ENCODE measurements around the gene TPD52L2.
"Not testable (repeated sequence)": the region's sequence is repeated elsewhere in the genome, so short reads cannot be mapped to it uniquely, and the experiment has no call there.

The TPD52L2 gene

DNA sequence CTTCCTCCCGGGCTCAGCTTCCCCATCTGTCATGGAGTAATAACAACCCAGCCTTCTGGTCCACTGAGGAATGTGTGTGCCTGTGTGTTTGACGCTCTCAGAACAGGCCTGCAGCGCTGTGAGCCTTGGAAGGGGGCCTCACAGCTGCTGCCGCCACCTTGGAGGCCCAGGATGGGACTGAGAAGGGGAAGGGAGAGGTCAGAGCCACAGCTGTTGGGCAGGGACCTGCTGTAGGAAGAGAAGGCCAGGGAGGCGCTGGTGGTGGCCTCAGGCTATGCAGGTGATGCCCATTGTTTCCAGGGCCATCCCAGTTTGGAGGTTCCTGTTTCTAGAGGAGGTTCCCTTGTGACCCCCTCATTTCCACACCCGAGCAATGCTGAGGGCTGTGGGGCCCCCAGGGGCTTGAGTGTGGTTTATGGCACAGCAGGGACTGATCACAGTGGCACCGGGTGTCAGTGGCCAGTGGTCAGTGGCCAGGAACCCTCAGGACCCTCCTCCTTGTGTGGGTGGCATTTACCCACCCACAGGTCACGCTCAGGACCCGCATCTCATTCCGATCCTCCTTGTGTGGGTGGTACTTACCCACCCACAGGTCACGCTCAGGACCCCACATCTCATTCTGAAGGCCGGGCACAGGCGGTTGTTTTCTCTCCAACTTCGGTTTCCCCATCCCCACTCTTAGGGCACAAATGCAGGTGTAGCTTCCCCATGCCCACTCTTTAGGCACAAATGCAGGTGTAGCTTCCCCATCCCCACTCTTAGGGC is 14.0 kb downstream of the TPD52L2 start:
- no peak for DNase-seq (ENCODE audit: low read depth in 4 of 4, low spot score in 1 of 4)

DNA sequence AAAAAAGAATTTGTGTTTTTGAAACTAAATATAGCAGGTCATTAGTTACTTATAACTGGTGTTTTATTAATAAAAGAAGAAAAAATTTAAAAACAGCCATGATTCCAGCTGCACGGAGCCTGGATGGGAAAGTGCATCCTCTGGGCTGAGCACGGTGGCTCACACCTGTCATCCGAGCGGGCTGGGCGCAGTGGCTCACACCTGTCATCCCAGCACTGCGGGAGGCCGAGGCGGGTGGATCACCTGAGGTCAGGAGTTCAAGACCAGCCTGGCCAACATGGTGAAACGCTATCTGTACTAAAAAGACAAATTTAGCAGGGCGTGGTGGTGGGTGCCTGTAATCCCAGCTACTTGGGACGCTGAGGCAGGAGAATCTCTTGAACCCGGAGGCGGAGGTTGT is 15.8 kb downstream of the TPD52L2 start:
- not testable (repeated sequence) for DNase-seq (ENCODE audit: low read depth in 4 of 4, low spot score in 1 of 4)

DNA sequence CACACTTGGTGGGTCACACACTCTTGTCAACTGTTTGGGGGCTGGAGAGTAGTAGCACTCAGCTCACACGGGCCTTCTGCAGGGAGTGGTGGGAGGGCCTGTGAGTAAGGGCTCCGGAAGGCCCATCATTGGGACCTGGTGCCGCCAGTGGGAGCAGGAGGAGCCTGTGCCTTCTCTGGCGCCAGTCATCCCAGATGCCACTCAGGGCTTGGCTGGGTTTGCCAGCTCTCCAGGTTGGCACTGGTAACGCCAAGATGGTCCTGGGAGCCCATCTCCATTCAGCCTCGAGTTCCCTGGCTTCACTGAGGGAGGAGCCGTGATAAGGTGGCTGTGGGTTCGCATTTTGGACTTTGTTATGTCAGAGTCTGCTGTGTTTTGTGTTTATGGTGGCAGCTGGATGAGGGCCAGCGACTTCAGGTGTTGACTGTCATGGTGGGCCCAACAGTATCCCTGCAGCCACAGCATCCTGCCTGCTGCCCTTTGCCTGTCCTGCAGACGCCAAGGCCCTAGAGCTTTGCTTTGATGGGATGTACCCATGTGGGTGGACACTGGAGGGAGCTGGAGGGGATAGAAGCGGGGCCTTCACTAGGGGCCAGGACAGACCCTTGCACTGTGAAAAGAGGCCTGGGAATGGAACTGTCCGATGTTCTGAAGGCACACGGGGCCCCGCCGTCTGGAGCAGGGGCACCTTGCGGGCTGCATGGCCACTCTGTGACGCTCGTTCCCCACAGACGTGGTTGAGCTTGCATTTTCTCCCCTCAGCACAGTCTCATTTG is 16.6 kb downstream of the TPD52L2 start:
- DNase-seq (ENCODE audit: low read depth in 4 of 4, low spot score in 1 of 4), result no peak

DNA sequence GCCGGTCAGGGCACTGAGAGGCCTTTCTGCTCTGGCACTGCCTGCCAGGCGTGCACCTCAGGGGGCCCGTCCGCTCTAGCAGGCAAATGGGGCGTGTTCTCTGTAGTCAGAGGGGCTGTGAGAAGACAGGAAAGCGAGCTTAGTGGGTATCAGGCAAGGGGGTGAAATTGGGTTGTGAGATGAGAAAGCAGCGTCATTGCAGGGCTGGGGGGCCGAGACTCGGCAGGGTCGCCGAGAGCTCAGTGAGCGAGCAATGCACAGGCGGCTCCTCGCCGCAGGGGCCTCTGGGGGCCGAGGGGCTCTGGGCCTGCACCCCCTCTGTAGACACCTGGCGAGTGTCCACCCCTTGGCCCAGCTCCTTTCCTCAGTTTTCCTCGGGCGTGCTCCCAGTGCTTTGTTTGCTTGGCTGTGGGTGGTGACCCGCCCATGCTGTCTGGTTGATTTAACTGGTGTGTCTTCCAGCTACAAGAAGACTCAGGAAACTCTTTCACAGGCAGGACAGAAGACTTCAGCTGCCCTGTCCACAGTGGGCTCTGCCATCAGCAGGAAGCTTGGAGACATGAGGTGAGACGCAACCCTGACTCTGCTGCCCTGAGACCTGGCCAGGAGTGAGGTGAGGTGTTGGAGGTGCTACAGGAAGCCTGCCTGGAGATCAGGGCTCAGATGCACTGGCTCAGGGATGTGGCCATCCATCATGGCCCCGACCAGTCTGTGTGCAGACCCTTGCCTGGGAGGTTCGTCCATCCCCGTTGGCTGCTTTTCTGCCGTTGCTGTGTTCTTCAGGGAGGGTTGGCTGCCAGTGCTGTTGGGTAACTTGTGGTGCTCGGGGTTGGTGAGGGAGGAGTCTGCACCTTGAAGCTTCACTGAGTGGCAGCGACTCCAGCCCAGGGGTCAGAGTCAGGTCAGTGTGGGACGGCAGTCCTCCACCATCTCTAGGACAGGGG is 17.5 kb downstream of the TPD52L2 start:
- no peak for DNase-seq (ENCODE audit: low read depth in 4 of 4, low spot score in 1 of 4)

DNA sequence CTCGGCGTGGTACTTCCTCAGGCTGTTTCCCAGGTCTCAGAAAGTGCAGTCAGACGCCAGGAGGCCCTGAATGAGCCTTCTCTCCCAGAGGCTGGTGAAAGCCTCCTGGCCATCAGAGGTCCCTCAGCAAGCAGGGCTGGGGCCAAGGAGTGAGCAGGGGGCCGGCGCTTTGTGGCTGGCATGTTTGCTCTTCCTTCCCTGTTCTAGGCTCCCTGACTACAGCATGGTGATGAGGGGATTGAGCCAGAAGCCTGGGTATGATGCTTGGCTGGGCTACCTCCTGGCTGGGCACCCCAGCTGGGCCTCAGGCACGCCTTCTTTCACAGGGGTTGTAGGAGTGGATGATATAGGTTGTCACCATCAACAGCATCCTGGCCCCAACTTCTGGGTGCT is 18.1 kb downstream of the TPD52L2 start:
- DNase-seq (ENCODE audit: low read depth in 4 of 4, low spot score in 1 of 4), result no peak

DNA sequence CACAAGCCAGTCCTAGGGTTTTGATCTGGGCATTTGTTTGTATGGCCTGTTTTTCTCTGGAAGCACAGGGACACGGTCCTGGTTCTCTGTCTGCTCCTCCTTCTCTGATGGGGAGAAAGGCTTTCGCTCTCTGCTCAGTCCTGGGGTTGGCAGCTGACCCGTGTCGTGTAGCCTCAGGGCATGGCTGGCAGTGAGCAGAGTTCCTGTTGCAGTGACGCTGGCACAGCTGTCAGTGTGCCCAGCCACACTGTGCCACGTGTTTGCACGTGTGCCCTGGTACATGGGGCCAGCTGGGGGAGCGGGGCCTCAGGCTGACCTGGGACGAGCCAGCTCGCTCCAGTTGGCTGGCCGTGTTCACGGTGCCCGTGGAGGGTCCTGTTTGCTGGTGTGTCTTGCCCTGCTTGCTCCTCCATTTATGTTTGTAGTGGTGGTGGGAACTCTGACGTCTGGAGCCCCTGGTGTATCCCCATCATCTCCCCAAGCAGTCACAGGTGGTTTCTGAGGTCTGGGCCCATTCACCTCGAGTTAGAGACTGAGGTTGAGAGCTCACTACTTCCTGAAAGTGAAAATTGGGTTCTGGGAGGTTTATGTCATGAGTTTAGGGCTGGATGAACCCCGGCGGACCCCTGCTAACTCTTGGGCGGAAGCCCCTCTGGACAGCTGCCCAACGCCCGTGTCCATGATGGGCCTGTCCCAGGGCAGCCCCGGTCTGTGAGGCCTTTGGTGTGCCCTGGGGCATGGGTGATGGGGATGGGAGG is 19.6 kb downstream of the TPD52L2 start:
- no peak for DNase-seq (ENCODE audit: low read depth in 4 of 4, low spot score in 1 of 4)

DNA sequence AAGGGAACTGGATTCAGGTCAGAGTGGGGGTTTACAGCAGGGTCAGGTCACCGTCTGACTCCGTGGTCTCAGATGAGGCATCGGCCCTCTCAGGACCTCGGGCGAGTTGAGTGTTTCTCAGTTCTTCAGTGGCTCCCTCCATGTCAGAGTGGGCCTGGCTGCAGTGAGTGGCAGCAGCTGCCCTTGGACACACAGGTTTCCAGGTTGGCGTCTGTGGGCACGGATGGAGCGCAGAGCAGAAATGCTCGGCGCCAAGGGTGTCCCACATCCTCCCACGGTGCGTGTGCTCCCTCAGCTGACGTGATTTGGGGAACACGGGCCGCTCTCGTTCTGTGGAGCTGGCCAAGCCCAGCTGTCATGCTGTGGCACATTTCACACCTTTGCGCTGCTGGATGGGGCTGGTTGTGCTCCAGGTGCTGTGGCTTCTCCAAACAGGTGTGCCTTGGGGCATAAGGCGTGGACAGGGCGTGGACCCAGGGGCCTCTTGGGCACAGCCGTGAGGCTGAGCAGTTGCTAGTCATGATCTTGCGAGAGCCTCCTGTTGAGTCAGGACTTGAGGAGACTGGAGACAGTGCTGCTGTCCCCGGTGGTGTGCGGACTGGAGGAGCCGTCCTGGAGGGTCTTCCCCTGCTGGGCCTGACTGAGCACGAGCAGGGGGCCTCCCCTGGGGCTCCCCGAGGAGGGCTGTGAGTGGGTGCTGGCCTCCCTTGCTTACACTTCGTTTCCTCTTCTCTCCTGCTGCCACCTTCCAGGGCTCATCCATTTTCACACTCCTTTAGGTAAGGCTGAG is 20.4 kb downstream of the TPD52L2 start:
- DNase-seq (ENCODE audit: low read depth in 4 of 4, low spot score in 1 of 4), result no peak

DNA sequence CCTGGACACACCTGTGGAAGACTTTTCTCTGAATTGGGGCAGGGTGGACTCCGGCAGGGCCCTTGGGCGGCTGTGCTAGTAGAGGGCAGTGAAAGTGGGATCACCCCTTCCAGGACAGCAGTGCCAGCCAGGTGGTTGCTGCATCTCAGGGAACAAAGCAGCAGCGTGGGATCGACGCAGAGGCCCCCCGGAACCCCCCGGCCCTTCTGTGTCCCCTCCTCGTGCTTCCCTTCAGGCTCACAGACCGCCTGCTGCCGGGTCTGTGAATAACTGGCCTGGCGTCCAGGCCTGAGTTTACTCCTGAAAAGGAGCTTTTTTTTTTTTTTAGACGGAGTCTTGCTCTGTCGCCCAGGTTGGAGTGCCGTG is 21.0 kb downstream of the TPD52L2 start:
- no peak for DNase-seq (ENCODE audit: low read depth in 4 of 4, low spot score in 1 of 4)

DNA sequence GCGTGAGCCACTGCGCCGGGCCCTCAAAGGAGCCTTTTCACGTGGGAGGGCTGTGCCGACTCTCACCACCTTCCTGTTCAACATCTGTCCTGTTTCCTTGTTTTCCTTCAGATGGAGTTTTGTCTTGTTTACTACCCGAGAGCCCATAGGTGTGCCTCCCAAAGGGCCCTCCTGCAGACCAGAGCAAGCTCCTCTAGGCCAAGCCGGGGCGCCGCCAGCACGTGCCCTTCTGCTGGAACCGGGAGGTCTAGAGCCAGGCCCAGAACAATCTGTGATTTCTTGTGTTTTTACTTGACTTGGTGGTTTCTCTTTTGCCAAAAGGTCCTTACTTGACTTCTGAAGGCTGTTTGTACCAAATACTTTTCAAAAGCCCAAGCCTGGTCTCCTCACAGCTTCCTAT is 21.9 kb downstream of the TPD52L2 start:
- DNase-seq (ENCODE audit: low read depth in 4 of 4, low spot score in 1 of 4), result no peak

DNA sequence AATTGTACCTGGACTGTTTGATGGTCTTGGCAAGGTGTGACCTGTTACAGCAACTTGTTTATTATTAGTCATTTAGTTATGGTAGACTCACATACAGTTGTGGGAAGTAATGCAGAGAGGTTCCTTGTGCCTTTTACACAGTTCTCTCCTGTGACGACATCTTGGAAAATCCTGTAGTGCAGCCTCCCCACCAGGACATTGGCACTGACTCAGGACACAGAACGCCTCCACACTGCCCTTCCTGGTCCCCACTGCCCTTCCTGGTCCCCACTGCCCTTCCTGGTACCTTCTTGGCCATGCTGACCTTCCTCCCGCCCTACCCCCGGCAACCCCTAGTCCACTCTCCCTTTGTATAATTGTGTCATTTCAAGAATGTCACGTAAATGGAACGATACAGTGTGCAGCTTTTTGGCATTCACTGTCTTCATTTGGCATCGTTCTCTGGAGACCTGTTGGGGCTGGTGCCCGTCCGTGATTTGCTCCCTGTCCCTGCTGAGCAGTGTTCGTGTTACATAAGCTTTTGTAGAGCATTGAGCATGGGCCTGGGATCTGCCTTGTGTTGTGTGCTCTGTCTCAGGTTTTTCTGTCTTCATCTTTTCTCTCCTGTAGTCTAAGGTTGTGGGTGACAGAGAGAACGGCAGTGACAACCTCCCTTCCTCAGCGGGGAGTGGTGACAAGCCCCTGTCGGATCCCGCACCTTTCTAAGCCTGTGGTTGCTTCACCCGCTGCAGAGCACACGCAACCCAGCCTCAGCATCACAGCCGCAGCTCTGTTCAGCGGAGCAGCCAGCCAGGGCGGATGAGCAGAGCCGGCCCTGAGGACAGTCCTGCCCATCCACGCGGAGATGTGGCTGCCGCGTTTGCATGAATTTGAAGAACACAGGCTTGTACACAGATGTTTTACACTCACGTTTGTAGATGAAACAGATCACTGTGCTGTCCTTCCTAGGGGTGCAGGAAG is 24.5 kb downstream of the TPD52L2 start:
- no peak for DNase-seq (ENCODE audit: low read depth in 4 of 4, low spot score in 1 of 4)

DNA sequence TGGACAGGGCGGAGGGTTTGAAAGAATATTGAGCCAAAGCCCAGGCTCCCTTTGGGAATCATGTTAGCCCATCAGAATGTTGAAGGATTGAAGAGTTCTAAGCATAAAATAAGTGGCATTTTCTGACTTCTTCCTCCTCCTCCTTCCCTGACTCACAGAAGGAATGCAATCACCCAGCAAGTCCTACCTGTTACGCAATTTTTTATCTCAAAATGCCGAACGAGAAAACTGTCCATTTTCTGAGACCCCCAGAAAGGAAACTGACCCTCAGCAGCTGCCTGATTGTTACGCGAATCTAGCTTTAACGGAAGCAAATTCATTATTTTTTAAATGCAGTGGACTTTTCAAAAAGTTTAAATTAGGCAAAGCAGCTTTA is 25.1 kb downstream of the TPD52L2 start:
- DNase-seq (ENCODE audit: low read depth in 4 of 4, low spot score in 1 of 4), result no peak

DNA sequence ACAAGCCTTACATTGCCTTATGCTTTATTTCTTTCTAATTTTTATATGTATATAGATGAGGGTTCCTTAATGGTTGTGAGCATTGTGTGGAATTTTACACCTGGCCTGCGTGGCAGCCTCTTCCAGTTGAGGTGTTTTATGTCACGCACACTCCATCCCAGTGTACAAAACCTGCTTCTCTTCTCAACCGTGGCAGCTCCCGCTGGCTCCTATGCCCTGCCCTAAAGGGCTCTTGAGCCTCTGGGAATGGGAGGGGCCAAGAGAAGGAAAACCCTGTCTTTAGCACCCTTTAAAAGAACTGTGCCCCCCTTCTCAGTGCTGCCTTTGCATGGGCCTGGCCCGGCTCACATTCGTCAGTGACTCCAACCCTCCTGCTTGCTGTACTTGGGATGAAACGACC is 25.5 kb downstream of the TPD52L2 start:
- no peak for DNase-seq (ENCODE audit: low read depth in 4 of 4, low spot score in 1 of 4)

DNA sequence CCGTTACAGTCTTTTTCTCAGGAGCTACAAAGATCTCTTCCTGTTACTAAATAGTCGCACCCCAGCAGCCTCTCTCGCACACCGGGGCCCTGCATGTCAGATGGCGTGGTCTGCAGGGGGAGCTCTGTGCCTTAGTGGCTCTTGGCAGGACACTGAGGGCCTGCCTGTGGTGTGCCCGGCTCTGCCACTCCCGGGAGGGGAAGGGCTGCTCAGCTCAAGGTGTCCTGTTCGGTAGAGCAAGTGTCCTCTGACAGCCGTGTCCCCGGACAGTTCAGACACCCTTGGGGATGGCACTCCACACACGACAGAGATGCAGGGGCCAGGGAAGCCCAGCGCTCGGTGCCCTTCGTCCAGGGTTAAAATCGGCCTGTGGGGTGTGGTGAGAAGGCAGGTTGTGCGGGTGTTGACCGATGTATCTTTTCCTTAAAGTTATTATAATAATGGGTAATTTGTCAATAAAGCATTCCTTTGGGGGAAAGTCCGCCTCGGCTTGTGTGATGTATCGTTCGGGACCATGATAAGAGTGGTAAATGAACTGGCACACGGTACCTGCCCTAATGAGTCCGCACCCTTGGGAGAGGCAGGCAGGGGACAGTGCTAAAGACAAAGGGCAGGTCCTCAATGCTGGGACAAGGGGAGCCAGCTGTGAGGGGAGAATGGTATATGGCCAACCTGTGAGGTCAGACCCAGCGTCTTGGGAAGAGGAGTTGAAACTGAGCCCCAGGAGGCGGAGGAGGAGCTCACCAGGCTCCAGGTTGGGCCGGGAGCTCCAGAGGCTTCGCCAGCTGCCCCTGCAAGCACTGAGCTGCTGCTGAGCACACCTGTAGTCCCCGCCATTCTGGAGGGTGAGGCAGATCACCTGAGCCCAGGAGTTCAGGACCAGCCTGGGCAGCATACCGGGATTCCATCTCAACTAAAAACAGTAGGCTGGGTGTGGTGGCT is 26.3 kb downstream of the TPD52L2 start:
- no peak for DNase-seq (ENCODE audit: low read depth in 4 of 4, low spot score in 1 of 4)

DNA sequence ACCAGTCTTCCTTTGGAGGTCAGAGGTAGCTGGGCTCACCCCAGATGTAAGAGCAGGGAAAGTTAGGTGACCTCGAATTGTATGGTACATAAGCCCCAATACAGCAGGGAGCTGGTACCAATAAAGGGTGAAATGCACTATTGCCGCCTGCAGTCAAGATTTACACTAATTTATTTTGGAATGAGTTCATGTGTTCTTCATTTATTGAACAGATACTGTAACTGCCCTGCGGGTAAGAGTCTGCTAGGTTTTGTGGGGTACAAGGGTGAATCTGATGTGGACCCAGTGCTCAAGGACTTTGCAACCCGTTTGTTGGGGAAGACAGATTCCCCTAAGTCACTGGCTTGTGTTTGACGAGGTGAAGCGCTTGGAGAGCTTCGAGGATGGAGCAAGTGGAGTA is 27.3 kb downstream of the TPD52L2 start:
- no peak for DNase-seq (ENCODE audit: low read depth in 4 of 4, low spot score in 1 of 4)

DNA sequence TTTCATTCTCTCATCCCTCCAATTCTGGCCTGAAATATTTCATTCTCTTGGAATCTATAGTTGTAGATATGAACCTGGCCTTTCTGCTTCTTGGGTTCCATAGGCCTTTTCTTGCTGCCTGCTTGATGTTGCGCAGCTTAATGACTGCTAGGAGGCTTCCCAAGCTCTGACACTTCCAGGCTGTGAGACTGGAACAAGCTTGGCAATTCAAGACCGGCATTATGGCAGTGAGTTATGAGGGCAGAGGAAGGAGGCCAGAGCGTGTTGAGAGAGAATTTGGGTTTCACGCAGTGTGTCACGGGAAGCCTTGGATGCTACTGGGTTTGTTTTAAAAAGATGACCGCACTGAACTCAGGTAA is 28.9 kb downstream of the TPD52L2 start:
- no peak for DNase-seq (ENCODE audit: low read depth in 4 of 4, low spot score in 1 of 4)

DNA sequence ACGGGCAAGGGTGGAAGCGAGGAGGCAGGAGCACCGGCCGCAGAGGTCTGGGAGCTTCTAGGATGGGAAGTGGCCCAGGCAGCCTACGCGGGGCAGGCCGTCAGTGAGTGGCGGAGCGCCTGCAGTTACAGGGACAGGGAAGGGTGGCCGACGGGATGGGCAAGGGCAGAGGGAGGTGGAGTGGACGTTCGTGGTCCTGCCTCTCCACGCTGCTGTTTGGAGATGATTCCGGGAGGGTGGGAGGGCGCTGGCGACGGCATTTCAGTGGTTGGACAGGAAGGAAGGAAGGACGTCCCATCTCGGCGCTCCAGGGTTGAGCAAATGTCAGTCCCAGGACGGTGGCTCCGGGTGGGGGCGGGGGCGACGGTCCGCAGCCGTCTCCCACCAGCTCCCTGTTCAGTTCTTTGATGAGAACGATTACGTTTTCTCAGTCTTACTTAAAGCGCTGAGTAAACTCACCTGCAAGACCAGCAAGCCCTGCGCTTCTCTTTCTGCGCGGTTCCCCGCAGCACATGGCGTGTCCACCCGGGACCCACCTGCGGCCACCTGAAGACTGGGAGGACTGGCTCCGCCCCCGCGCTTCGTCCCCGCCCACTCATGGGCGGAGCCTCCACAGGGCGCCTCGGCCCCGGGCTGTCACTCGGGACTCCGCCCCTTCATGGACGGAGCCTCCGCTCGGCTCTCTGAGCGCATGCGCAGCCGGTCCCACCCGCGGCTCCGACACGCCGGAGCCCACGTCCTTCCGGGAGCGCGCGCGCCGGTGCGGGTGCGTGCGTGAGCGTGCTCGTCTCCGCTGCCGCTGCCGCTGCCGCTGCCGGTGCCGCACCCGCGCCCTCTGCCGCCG is 29.5 kb downstream of the TPD52L2 start, which contains the start of gene DNAJC5:
Gene DNAJC5, plus strand, starts transcription at position 769 of the 844 bp plus-strand sequence. CDS start 33,220 bp downstream, outside the sequence.
- DNase-seq (ENCODE audit: low read depth in 4 of 4, low spot score in 1 of 4), result peak; percentile 85 to 95 (median 92)
